GM19372 (cell line): ENCODE results near the gene POLL.
"Not testable (repeated sequence)": the region's sequence is repeated elsewhere in the genome, so short reads cannot be mapped to it uniquely, and the experiment has no call there.

Experiments used
- ATAC-seq: cut with Tn5 transposase; IDR thresholded peaks from one replicate; pipeline ENCODE4 v1.9.1; 2021; ENCODE audit warnings: mild to moderate bottlenecking, low read depth, moderate library complexity; ENCODE audit not compliant: unreplicated experiment

The POLL gene

GRCh38 chr10:101612086-101612485 is 24.0 kb upstream of the POLL start:
- ATAC-seq = no peak

DNA sequence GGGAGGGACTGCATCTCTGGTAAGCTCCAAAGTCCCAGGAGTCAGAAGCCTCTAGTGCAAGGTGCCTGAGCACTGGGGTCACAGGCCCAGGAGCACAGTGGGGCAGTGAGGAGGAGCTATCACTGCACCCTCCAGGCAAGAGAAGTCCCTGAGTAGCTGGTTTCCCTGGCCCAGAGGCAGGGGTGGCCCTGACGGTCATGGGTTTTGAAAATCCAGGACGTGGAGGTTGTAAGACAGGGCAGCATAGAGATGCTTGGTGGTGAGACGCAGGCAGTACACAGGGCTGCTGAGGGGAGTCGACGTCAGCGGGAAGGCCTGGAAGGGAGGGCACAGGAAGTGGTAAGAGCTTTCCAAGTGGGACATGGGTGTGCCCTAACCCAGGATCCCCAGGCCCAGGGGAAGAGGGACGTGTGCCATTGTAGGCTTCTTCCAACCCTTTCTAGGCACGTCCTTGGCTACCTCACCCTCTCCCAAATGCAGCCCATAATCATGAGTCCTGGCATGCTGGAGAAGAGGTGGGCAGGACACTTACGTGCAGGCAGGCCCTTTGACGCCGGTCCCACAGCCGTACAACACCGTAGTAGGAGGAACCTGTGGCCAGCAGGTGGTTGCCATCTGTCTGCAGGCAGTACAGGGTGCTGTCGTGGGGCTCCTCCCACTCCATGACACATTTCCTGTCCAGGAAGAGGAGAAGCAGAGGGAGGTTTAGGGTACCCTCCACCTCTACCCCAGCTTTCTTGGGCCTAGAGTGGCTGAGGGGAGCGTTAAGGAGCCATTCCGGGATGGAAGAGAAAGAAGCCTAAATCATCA is 23.2 kb upstream of the POLL start:
- no peak for ATAC-seq

GRCh38 chr10:101609481-101609880 is 21.4 kb upstream of the POLL start:
- ATAC-seq = no peak

DNA sequence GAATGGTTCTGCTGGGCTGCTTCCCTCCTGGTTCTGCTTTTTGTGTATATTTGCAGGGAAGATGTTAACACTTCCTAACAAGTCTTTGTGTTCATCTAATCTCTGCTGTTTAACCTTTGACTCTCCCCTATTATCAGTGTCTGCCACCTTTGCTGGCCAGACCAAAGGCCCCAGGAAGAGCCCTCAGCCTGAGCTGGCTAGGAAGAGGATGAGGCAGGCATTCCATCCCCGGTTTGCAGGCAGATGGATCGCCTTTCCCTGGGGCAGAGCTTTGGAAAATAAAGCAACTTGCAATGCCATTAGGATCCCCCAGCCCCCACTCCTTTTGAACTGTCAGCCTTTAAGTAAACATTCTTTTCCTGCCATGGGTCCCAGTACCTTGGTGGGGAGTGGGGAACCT is 19.1 kb upstream of the POLL start:
- no peak for ATAC-seq

DNA sequence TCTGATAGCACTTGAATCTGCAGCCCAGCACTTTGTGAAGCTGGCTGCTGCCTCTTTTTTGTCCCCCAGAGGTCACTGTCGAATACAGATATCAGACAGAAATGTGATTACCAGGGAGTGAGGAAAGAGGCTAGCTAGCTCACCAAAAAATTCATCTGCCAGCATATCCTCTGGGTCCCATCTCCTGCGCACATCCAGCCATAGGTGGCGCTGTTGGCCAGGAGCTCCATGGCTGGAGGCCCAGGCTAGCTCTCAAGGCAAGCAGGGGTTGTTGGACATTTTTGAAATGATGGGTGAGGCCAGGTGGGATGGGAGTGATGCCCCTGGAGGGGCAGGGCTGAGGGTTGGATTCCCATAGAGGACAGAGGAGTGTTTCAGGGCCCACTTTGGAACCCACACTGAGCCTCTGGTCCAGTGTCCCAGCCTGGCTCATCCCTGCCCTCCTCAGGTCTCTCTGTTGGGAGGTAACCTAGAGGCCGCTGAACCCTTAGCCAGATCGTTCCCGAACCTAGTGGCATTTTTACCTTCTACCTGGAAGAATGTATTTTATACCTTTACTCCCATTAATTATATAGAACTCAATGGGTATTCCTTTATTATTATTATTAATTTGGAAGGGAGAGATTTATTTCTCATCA is 14.8 kb upstream of the POLL start:
- ATAC-seq = no peak

GRCh38 chr10:101601541-101601940 is 13.5 kb upstream of the POLL start:
- no peak for ATAC-seq

GRCh38 chr10:101597091-101597900 is 9.2 kb upstream of the POLL start:
- no peak for ATAC-seq

- ATAC-seq = no peak
Measured at GRCh38 chr10:101595591-101596433, 7.8 kb upstream of the POLL start.

DNA sequence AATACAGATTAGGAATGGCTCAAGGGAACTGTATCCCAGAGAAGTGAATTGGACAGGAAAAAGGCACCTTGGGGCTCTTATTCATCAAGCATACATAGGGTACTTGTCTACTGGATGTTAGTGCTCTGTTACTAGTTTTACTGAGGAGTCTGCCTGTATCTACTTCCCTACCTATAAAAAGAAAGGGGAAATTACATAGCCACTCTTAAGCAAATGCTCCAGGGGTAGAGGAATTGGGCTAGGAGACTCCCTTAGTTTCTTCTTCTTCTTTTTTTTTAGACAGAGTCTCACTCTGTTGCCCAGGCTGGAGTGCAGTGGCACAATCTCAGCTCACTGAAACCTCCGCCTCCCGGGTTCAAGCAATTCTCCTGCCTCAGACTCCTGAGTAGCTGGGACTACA is 5.3 kb upstream of the POLL start:
- not testable (repeated sequence) for ATAC-seq

DNA sequence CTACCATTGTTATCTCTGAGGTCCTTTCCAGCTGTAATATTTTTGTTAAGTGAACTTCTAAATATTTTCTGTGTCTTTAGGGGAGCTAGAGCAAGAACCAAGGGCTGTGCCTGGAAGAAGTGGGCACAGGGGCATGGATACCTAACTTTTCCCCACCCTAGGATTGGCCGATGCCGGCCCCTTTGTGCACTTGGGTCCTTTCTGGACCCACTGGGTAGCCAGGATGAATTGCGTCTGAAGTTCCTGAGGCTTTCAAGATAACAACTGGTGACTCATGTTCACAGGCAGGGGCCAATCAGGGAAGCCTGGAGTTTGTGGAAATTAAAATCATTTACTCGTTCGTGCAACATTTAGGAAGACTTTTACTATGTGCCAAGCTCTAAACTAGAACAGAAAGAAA is 822 bp upstream of the POLL start:
- no peak for ATAC-seq

DNA sequence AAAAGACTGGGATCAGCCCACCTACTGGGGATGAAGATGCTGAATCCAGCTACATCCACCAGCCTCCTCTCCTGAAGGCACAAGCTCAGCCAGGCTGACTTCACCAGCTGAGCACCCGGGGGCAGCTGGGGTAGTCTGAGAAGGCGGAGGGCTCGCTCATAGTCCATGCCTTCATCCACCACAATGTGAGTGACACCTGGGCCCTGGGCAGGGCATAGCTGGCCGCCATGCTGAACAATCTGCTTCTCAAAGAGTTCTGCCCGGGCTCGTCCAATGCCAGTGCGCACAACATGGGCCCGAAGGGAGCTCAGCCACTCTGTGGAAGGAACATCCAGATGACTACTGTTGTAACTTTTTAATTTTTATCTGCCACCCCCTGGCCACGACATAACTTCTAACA is 2.2 kb downstream of the POLL start:
- ATAC-seq = no peak

DNA sequence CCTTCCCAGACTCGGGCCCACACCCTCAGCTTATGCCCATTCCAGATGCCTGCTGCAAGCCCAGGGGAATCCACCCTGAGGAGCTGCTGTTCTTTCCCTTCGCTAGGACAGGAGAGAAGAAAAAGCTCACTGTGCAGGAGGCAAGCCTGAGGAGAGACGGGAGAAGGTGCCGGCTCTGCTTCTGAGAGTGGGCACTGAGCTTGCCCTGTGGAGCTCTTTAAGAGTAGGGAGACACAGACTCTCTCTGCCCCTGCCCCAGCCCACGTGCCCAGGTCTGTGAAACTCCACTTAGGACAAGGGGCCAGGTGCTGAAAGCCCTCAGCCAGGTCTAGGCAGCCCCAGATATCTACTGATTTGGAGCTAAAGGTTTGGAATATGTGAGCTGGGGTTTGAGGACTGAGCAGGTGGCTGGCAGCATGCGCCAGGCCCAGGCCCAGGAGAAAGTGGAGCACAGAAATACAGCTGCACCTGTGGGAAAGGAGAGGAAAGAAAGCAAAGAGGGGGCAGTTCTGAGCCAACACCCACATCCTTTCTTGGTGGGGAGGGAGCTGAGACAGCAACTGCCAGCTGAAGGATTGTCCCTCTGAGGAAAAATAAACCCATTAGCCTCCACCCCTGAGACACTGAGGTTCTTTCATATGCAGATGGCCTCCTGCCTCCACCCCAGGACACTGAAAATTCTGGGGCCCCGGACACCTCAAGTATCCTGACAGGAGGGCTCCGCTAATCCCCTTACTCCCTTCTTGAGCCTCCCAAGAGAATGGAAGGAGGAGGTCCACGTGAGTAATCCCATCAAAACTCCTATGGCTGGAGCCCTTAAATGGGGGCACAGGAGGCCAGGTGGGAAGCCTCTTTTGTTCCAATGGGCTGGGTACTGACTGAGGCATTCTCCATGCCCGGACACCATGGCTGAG is 7.3 kb downstream of the POLL start:
- ATAC-seq = no peak

GRCh38 chr10:101579516-101579870 is 8.6 kb downstream of the POLL start:
- no peak for ATAC-seq

GRCh38 chr10:101578803-101579515 is 9.1 kb downstream of the POLL start:
- no peak for ATAC-seq

DNA sequence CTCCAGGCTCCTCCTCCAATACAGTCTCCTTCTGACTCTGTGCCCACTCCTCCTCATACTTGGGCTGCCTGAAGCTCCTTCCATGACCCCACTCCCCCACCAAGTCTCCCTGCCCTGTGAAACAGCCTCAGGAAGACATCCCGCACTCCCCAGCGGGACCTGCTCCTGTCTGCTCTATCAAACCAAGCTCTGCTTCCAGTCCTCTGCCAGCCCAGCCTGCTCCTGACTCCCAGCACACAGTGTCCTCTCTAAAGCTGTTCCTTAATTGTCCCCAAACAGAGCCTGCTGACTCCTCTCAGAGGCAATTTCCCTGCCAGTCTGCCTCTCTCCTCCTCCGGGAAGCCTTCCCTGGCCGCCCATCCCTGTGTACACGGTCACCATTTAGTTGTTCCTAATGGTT is 9.9 kb downstream of the POLL start:
- ATAC-seq = no peak

DNA sequence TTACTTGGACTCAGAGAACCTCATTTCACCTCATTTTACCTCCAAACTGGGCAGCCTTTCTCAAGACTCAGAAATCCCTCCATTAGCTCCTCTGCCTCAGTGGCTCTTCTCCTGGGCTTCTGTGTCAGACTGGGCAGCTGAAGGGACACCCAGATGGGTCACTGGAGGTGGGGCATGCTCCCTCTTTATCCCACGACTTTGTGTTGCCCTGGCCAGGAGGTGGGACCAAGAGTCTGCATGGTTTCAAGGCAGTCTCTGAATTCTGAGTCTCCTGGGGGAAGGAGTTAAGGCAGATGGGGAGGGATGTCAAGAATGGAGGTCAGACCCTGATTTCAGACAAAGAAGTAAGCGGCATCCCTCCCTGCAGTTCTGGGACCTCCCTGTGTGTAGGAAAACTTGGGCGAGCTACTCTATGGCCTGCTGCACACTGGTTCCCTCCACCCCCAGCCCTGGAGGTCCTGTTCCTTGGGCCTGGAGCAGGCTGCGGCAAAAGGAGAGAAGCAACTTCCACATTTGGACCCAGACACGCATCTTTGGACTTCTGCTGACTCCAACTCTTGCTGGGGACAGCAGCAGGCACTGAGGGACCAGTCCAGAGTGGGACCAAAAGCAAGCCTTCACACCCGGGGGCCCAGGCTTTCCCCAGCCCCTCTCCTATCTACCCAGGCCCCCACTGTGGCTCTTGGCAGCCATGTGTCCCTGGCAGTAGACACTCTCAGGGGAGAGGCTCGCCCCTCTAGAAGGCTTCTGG is 10.8 kb downstream of the POLL start:
- no peak for ATAC-seq

GRCh38 chr10:101576211-101576863 is 11.7 kb downstream of the POLL start:
- ATAC-seq = no peak
